Activated CD8-positive, alpha-beta memory T cell treated with anti-CD3 and anti-CD28 coated beads for 36 hours (primary cell): Measurements from ENCODE around the gene PPARD. TPM values are rescaled to one million over a fixed set of nuclear protein-coding genes. Genes with fewer than 3 reads are reported as not detected.
"Not testable (repeated sequence)": the region's sequence is repeated elsewhere in the genome, so short reads cannot be mapped to it uniquely, and the experiment has no call there.

Source experiments
- CTCF ChIA-PET: fragments of 350-600 bp; sonication (Branson Sonifier 250); formaldehyde crosslinking; loops from one replicate; lab custom pipeline; 2021; ENCODE audit warnings: antibody characterized with exemption; lab: Charles Lee
- POLR2A ChIA-PET: fragments of 350-600 bp; sonication (Branson Sonifier 250); formaldehyde crosslinking; loops from one replicate; lab custom pipeline; 2021; ENCODE audit warnings: antibody characterized with exemption; lab: Charles Lee
- total RNA-seq, 2 experiments: library from RNA; stranded (reverse); gene quantifications; one replicate each; pipeline ENCODE4 v1.2.3, GENCODE V29; 2021

The PPARD gene
- total RNA-seq, 2 experiments from 2014 or later, result 15.5 to 17.8 TPM

DNA sequence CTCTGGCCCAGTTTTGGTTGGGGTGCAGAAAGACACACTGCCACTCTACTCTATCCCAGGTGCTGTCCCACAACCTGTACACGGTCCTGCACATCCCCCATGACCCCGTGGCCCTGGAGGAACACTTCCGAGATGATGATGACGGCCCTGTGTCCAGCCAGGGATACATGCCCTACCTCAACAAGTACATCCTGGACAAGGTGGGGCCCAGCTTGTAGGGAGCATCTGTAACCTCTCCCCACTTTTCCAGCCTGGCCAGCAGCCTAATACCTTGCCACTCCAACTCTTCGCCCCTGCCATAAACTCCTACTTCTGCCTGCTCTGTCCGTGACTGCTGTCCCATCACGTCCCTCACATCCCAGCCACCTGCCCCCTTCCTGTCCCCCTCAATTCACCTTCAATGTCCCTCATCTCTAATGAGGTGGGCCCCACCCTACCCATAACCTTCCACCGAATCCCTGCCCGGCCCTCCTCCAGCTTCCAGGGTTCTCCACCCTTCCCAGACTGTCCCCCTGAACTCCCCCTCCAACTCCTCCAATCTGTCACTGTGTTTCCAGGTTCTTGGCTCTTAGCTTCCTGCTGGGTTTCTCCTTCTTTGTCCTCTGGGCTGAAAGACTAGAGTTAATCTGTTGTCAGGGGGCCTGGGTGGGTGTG lies 32.6 kb upstream of the PPARD start:
- CTCF ChIA-PET, result interaction anchor here (0.8 to 2.5 kb wide), 5 partner anchors 9 to 158 kb away, joined by 4 to 10 read pairs (median 8); partner anchors contain the start of genes DEF6 and RPL10A
- POLR2A ChIA-PET, result interaction anchor here (0.5 to 0.7 kb wide), 3 partner anchors 12 to 1463 kb away, joined by 3 to 4 read pairs (median 3); partner anchors contain the start of gene DEF6

DNA sequence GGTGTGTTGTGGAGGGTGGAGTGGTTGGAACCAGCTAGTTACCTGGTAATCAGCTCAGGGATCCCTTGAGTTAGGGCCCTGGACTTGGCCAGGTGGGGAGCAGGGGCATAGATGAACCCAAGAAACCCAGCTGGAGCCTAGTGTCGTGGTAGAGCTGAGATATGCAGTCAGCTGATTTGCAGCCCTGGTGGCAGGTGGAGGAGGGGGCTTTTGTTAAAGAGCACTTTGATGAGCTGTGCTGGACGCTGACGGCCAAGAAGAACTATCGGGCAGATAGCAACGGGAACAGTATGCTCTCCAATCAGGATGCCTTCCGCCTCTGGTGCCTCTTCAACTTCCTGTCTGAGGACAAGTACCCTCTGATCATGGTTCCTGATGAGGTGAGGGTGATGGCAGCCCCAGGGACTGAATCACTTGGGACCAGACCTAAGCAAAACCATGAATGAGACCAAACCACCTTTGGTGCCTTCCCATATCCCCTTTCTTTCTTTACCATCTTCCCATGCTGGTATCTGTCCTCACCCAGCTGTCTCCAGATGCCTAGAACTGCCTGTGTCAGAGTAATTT lies 32.0 kb upstream of the PPARD start:
- CTCF ChIA-PET, result interaction anchor here (0.8 to 2.5 kb wide), 5 partner anchors 10 to 158 kb away, joined by 4 to 10 read pairs (median 8); partner anchors contain the start of genes DEF6 and RPL10A
- POLR2A ChIA-PET, result interaction anchor here (0.5 to 0.7 kb wide), 3 partner anchors 13 to 1463 kb away, joined by 3 to 4 read pairs (median 3); partner anchors contain the start of gene DEF6

- ChIA-PET POLR2A (interaction anchor here (1.6 kb wide), 2 partner anchors 9 to 53 kb away, joined by 5 to 9 read pairs; partner anchors contain the start of gene ZNF76), CTCF (interaction anchor here (0.7 to 1.4 kb wide), 4 partner anchors 9 to 32 kb away, joined by 3 to 5 read pairs (median 4); partner anchors contain the start of gene DEF6)
Measured at GRCh38 chr6:35311390-35312075, 30.8 kb upstream of the PPARD start.

DNA sequence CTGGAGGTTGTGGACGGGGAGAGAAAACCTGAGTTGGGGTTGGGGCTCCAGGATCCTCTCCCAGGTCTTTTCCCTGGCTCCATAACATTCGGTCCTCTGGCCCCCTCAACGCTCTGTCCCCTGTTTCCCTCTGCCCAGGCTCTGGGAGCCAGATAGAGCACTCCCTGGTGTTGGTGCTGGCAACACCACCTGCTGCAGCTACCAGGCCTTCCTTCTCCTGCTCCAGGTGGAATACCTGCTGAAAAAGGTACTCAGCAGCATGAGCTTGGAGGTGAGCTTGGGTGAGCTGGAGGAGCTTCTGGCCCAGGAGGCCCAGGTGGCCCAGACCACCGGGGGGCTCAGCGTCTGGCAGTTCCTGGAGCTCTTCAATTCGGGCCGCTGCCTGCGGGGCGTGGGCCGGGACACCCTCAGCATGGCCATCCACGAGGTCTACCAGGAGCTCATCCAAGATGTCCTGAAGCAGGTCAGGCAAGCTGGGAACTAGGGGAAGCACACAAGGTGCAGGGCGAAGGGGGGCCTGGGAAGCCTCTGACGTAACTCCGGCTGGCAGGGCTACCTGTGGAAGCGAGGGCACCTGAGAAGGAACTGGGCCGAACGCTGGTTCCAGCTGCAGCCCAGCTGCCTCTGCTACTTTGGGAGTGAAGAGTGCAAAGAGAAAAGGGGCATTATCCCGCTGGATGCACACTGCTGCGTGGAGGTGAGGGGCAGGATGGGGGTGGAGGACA lies 30.1 kb upstream of the PPARD start:
- CTCF ChIA-PET, result interaction anchor here (0.7 to 1.4 kb wide), 3 partner anchors 9 to 32 kb away, joined by 3 to 5 read pairs (median 5); partner anchors contain the start of gene DEF6
- POLR2A ChIA-PET, result interaction anchor here (1.6 kb wide), 2 partner anchors 9 to 53 kb away, joined by 5 to 9 read pairs; partner anchors contain the start of gene ZNF76

GRCh38 chr6:35312807-35313206 lies 29.6 kb upstream of the PPARD start:
- CTCF ChIA-PET, result interaction anchor here (1.2 kb wide), 1 partner anchor 10 kb away, joined by 5 read pairs; no protein-coding TSS in a partner anchor
- POLR2A ChIA-PET, result interaction anchor here (1.6 kb wide), 2 partner anchors 10 to 54 kb away, joined by 5 to 9 read pairs; partner anchors contain the start of gene ZNF76

- CTCF ChIA-PET, result interaction anchor here (0.7 to 1.5 kb wide), 4 partner anchors 8 to 20 kb away, joined by 3 to 5 read pairs (median 3); partner anchors contain the start of gene DEF6
- POLR2A ChIA-PET, result no interaction called here
Measured at GRCh38 chr6:35317483-35318195, 24.7 kb upstream of the PPARD start.

DNA sequence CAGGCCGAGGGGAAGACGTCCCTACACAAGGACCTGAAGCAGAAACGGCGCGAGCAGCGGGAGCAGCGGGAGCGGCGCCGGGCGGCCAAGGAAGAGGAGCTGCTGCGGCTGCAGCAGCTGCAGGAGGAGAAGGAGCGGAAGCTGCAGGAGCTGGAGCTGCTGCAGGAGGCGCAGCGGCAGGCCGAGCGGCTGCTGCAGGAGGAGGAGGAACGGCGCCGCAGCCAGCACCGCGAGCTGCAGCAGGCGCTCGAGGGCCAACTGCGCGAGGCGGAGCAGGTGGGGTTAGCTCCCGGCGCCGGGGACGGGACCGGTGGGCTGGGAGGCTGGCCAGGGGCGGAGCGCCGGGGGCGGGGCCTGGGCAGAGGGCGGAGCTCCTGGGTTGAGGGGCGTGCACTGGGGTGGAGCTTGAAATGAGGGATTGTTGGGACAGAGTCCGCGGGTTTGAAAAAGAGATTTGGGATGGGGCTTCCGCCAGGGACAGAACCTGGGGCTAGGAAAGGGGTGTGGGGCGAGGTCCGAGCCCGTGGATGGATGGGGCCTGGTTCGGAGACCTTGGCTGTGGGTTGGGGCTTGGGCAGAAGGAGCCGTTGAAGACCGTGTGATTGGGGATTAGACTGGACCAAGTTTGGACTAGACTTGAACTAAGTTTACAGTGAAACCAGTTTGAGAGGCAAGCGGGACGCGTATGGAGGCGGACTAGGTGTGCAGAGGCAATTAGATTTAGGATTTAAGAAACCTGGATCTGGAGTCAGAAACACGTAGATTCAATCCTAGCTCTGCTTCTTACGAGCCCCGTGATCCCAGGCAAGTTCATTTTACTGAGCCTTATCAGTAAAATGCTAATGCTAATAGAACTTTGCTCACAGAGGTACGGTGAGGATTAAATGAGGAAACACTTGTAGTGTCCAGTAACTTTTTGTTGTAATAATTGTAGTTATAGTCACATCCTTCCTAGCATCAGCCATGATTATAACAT lies 23.9 kb upstream of the PPARD start:
- POLR2A ChIA-PET, result interaction anchor here (0.6 to 0.9 kb wide), 2 partner anchors 9 to 37 kb away, joined by 3 to 5 read pairs; no protein-coding TSS in a partner anchor

GRCh38 chr6:35319346-35320030 lies 22.9 kb upstream of the PPARD start:
- CTCF ChIA-PET, result interaction anchor here (1.0 kb wide), 1 partner anchor 11 kb away, joined by 3 read pairs; no protein-coding TSS in a partner anchor
- POLR2A ChIA-PET, result no interaction called here

More for the DNA sequence above, 23.9 kb upstream of the PPARD start:
- CTCF ChIA-PET, result interaction anchor here (0.9 to 1.5 kb wide), 3 partner anchors 10 to 21 kb away, joined by 3 to 5 read pairs (median 3); partner anchors contain the start of gene DEF6

GRCh38 chr6:35320031-35320410 lies 22.3 kb upstream of the PPARD start:
- ChIA-PET POLR2A (no interaction called here), CTCF (interaction anchor here (1.0 kb wide), 1 partner anchor 10 kb away, joined by 3 read pairs; no protein-coding TSS in a partner anchor)

- CTCF ChIA-PET, result no interaction called here
- POLR2A ChIA-PET, result no interaction called here
Measured at GRCh38 chr6:35321091-35321490, 21.3 kb upstream of the PPARD start.

- POLR2A ChIA-PET, result interaction anchor here (0.6 to 1.0 kb wide), 2 partner anchors 9 to 666 kb away, joined by 3 to 4 read pairs; no protein-coding TSS in a partner anchor
- CTCF ChIA-PET, result interaction anchor here (0.6 to 9.2 kb wide), 10 partner anchors 10 to 140 kb away, joined by 3 to 92 read pairs (median 4); partner anchors contain the start of genes DEF6 and PPARD
Measured at GRCh38 chr6:35327349-35328027, 14.9 kb upstream of the PPARD start.

DNA sequence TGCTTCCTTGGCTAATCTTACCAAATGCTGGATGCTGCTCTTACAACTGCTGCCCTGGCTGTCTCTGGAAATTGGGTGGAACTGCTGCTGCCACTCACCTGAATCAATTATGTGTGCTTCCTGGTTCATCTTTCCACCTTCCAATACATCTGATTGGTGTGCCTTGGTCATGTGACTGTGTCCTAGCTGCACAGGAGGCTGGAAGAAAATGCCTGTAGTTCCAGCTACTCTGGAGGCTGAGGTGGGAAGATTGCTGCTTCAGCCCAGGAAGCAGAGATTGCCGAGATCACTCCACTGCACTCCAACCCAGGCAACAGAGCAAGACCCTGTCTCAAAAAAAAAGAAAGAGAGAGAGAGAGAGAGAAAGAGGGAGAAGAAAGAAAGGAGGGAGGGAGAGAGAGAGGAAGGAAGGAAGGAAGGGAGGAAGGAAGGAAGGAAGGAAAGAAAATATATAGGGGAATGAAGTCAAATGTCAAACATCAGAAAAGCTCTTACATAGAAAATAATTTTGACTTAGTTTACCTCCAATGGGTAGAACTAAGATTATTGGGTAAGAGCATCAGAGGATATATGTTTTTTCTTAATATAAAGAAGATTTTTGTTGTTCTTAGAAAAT lies 14.1 kb upstream of the PPARD start:
- CTCF ChIA-PET, result interaction anchor here (0.6 to 9.2 kb wide), 12 partner anchors 11 to 889 kb away, joined by 3 to 92 read pairs (median 4); partner anchors contain the start of genes DEF6 and PPARD

DNA sequence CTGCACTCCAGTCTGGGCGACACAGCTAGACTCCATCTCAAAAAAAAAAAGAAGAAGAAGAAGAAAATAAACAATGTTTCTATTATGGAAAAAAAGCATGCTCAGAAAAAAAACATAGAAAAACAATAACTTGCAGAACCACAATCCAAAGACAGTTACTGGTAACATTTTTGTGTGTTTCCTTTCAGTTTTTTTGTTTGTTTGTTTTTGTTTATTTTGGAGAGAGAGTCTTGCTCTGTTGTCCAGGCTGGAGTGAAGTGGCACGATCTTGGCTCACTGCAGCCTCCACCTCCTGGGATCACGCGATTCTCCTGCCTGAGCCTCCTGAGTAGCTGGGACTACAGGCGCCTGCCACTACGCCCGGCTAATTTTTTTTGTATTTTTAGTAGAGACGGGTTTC lies 13.4 kb upstream of the PPARD start:
- CTCF ChIA-PET, result interaction anchor here (0.6 to 9.2 kb wide), 5 partner anchors 14 to 889 kb away, joined by 3 to 92 read pairs (median 3); partner anchors contain the start of gene DEF6
- POLR2A ChIA-PET, result not testable (repeated sequence)

More for the DNA sequence above, 14.1 kb upstream of the PPARD start:
- POLR2A ChIA-PET, result interaction anchor here (0.6 to 1.0 kb wide), 2 partner anchors 10 to 665 kb away, joined by 3 to 4 read pairs; no protein-coding TSS in a partner anchor

DNA sequence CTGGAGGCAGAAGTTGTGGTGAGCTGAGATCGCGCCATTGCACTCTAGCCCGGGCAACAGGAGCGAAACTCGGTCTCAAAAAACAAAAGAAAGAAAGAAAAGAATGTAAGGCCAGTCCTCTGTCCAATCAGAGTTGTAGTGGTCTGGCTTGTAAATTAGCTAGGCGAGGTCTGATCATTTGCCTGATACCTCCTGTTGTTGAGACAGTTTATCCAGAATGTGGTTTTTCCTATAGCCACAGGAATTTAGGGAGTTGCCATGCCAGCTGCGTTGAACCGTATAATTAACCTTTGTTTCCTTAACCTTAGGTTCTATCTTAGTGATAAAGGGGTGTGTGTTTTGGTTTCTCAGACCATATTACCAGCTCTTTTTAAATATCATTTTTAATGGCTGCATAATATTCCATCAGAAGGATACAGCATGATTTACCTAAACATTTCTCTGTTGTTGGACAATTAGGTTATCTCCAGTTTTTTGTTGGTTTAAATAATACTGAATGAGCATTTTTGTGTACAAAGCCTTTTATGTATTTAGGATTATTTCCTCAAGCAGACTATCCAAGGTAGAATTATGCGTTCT lies 11.7 kb upstream of the PPARD start:
- POLR2A ChIA-PET, result no interaction called here

More for the DNA sequence above, 11.7 kb upstream of the PPARD start:
- CTCF ChIA-PET, result interaction anchor here (1.4 to 9.2 kb wide), 3 partner anchors 10 to 99 kb away, joined by 3 to 92 read pairs (median 3); partner anchors contain the start of gene DEF6
